Ishikawa (cell line): ENCODE measurements around the gene GEMIN8.

Experiments used
- CEBPB ChIP-seq: IDR thresholded peaks from 2 replicates; pipeline ENCODE4 v1.6.1; 2012
- CREB1 ChIP-seq: IDR thresholded peaks from 2 replicates; pipeline ENCODE4 v1.6.1; 2012; ENCODE audit warnings: low read depth
- EGR1 ChIP-seq: IDR thresholded peaks from 2 replicates; pipeline ENCODE4 v1.6.1; 2012
- EP300 ChIP-seq: IDR thresholded peaks from 2 replicates; pipeline ENCODE4 v1.6.1; 2012; ENCODE audit warnings: borderline replicate concordance
- FOXM1 ChIP-seq: IDR thresholded peaks from 2 replicates; pipeline ENCODE4 v1.6.1; 2012; ENCODE audit warnings: low read depth, borderline replicate concordance
- MAX ChIP-seq: IDR thresholded peaks from 2 replicates; pipeline ENCODE4 v1.6.1; 2012
- RAD21 ChIP-seq: IDR thresholded peaks from 2 replicates; pipeline ENCODE4 v1.6.1; 2012; ENCODE audit warnings: low read depth
- REST ChIP-seq: IDR thresholded peaks from 2 replicates; pipeline ENCODE4 v1.6.1; 2012; ENCODE audit warnings: low read depth, mild to moderate bottlenecking
- TEAD4 ChIP-seq: IDR thresholded peaks from 2 replicates; pipeline ENCODE4 v1.6.1; 2012
- USF1 ChIP-seq: IDR thresholded peaks from 2 replicates; pipeline ENCODE4 v1.6.1; 2012

- TF ChIP-seq TEAD4 (no peak), CREB1 (no peak), USF1 (no peak), REST (no peak), EP300 (no peak), MAX (no peak), EGR1 (no peak), RAD21 (no peak), FOXM1 (no peak), CEBPB (no peak)
Measured at GRCh38 chrX:14027036-14027435, 2.7 kb downstream of the GEMIN8 start.
